Measurements from ENCODE around the gene IER2. TPM values are rescaled to one million over a fixed set of nuclear protein-coding genes. Genes with fewer than 3 reads are reported as not detected.
A peak's percentile ranks its signal among the peaks of the same experiment; 100 is the strongest.

Gene IER2
- total and polyA plus RNA-seq, 9 of the 15 experiments (the other 6 are each of a cell fraction or from before 2014, with no cell fraction given), result 4.5 to 205 (median 23.7) TPM

- Histone ChIP-seq H3K9me1 (ENCODE audit: control insufficient read depth, insufficient read depth, low read length) (no peaks in the 10 kb centered on the region), H3K27ac (ENCODE audit: extremely low read depth, low read depth, low read length) (peak overlapping the region; percentile 98), H3K4me2 (ENCODE audit: insufficient read depth, low read length) (peak overlapping the region; percentile 36; the same call in 1 of the 2 replicates), H4K20me1 (replicated peaks; ENCODE audit: control insufficient read depth, insufficient read depth, low read length) (no peaks in the 10 kb centered on the region), H3K9me3 (replicated peaks; ENCODE audit: control insufficient read depth, insufficient read depth, low read depth, low read length) (no peaks in the 10 kb centered on the region), H3K4me3 (no peak overlapping the region), H3K27me3 (ENCODE audit: control insufficient read depth in 2 of 2, insufficient read depth in 2 of 2, low read length in 2 of 2) (no peaks in the 10 kb centered on the region), H3K36me3 (ENCODE audit: control insufficient read depth, insufficient read depth, low read length) (peaks cover 55% of the 10 kb centered on the region), H2AFZ (ENCODE audit: low read depth, low read length) (0 out of 2 replicates have a peak overlapping the region, but pooled peaks have one; percentile 81), H3K9ac (ENCODE audit: insufficient read depth in 1 of 2, low read depth in 2 of 2, low read length in 2 of 2) (peak overlapping the region; percentile 43 to 78; a peak in 3 of 4 replicates), H3K4me1 (replicated peaks in 1 of 2; ENCODE audit: control insufficient read depth in 2 of 2, insufficient read depth in 2 of 2, low read length in 2 of 2) (peaks cover 16 to 48% of the 10 kb centered on the region in 2 experiments), H3K79me2 (ENCODE audit: control insufficient read depth, insufficient read depth, low read length) (peaks cover 37% of the 10 kb centered on the region)
- ChIA-PET CTCF (ENCODE audit: low intra/inter-chr PET ratio) (interaction anchor here (1.3 kb wide), 1 partner anchor 127 kb away, joined by 4 read pairs; no protein-coding TSS in a partner anchor), POLR2A (interaction anchor here (0.6 to 2.1 kb wide), 8 partner anchors 9 to 1753 kb away, joined by 3 to 10 read pairs (median 4); no protein-coding TSS in a partner anchor)
- no peak for DNase-seq (ENCODE audit: extremely low read depth in 1 of 4, low spot score in 3 of 4)
- no peak for ATAC-seq
- in situ Hi-C loops (cut with MboI) (no loop called here), intact Hi-C loops (cut with micrococcal nuclease) (loop anchor here (10.0 kb wide), 1 partner anchor 130 kb away; no protein-coding TSS in a partner anchor)
- TF ChIP-seq SRSF3 (IDR thresholded peaks at IDR 0.05; ENCODE audit: insufficient read depth, low read length) (no peak), PRMT5 (CRISPR knock-in tag; IDR thresholded peaks at IDR 0.05) (no peak), CTCF (IDR thresholded peaks at IDR 0.05 in 2 of 3, conservative IDR thresholded peaks at IDR 0.05 in 1 of 3; ENCODE audit: insufficient read depth in 2 of 3, low read depth in 1 of 3, low read length in 3 of 3) (peak in 1 of 3 experiments; percentile 32; a peak in 1 of 6 replicates), VEZF1 (CRISPR knock-in tag; IDR thresholded peaks at IDR 0.05) (no peak), USF1 (CRISPR knock-in tag; IDR thresholded peaks at IDR 0.05) (no peak), MECOM (CRISPR knock-in tag; IDR thresholded peaks at IDR 0.05) (no peak), IRF9 (tag; IDR thresholded peaks at IDR 0.05) (no peak)
- no TSS peak for BruUV-seq (replicated peaks)
- WGBS (ENCODE audit: insufficient coverage, low coverage, missing lambda C conversion rate), result 86% methylated on average over 19 of the region's 29 CpGs
- FAIRE-seq, result no peak
Observed at GRCh38 chr19:13104848-13105711, 45.1 kb upstream of the IER2 start.
